Stimulated activated CD8-positive, alpha-beta memory T cell treated with anti-CD3 and anti-CD28 coated beads, Interleukin-2, amount 100 ng/mL, for 1 hour (primary cell): ENCODE data around the gene TUBB.

ENCODE experiments used
- DNase-seq, 2 donors: peaks; one replicate each; pipeline ENCODE4 v3.0.0-alpha.2; 2020; ENCODE audit warnings: low read depth in 2 of 2

Gene TUBB

DNA sequence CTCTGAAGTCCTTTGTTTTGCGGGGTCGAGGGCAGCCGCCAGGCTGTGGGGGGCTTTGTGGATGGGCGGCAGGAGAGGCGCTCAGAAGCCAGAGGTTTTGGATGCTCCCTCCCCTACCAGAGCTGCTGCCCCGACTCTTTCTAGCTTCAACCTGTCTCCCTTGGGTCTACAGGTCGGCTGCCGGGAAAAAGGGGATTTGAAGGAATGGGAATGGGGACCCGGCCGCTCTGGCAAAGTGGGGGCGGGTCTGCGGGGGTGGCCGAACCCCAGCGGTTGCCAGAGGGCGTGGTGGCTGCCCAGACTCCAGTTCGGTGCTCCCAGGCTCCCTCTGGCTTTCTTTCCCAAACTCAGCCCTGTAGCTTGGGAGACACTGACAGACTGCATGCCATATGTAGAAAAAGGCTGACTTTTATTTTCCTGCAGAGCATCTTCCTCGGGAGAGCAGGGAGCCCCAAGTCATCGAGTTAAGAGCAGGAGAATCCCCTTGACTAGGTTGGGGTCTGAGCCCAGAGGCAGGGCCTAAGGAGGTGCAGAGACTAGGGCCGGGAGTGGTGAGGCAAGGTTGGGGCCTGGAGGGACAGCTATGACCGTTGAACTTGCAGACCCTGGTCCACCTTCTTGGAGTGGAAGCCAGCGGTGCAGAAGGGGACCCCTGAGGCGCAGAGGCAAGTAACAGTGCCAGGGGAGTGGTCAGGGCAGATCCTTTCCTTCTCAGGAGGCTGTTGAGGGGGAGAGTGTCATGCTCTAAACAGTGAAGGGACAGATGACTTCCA lies 32.3 kb upstream of the TUBB start:
- no peak for DNase-seq

GRCh38 chr6:30688569-30688968 lies 31.6 kb upstream of the TUBB start:
- no peak for DNase-seq

- DNase-seq = no peak
Measured at GRCh38 chr6:30689022-30689865, 30.9 kb upstream of the TUBB start.

- no peak for DNase-seq
Measured at GRCh38 chr6:30689985-30690384, 30.2 kb upstream of the TUBB start.

GRCh38 chr6:30690403-30691207 lies 29.5 kb upstream of the TUBB start, which contains the start of gene NRM:
Gene NRM (minus strand): TSS chr6:30690984. CDS start chr6:30690974, 10 bp downstream.
- DNase-seq = peak; percentile 44 to 53

DNA sequence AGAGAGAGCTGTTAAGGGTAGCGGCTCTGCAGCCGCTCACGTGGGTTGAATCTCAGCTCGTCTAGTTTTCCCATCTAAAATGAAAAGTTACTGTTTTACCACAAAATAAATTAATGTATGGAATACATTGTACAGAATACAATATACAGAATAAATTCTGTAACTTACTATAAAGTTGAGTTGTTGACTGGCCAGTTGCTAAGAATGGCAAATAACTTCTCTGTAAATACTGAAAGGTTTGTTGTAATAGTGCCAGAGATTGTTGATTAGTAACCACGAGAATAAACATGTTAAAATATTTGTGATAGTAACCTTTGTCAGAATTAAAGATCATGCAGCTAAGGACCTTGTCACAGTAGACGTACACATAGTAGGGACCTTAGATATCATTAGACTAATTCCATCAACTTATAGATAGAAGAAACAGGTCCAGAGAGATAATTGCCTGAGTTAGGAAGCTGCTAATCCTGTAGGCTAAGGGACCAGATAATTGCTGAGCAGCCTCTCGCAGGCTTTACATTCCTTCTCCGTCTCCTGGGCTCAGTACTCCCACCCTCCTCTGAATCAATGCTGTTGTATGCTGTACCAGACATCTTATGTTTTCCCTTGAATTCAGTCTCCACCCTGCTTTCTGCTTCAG lies 28.8 kb upstream of the TUBB start:
- DNase-seq = no peak

DNA sequence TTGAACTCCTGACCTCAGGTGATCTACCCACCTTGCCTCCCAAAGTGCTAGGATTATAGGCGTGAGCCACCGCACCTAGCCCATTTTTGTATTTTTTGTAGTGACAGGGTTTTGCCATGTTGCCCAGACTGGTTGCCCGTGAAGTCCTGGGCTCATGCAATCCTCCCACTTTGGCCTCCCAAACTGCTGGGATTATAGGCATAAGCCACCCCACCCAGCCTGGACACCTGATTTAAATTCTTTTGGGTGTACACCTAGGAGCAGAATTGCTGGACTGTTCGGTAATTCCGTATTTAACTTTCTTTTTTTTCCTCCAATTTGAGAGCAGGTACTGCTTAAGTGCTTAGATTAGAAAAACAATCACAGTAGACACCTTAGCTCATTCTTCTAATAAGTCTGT lies 23.7 kb upstream of the TUBB start:
- no peak for DNase-seq

GRCh38 chr6:30700340-30700739 lies 19.8 kb upstream of the TUBB start:
- DNase-seq = no peak

DNA sequence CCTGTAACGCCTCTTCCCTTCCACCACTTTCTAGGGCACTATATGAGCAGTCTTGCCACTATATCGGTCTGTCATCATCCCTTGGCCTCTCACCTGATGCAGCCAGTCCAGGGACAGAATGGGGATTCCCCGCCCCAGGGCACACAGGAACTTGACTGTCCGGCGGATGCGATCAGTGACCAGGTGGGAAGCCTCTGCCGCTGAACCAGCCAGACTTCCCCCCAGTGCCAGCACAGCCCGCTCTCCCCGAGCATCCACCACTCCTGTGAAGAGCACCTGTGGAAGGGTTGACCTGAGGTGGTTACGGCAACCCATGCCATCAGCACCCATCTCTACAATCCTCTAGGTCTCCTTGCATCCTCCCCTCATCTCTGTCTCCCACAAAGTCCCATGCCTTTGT lies 17.1 kb upstream of the TUBB start:
- no peak for DNase-seq

DNA sequence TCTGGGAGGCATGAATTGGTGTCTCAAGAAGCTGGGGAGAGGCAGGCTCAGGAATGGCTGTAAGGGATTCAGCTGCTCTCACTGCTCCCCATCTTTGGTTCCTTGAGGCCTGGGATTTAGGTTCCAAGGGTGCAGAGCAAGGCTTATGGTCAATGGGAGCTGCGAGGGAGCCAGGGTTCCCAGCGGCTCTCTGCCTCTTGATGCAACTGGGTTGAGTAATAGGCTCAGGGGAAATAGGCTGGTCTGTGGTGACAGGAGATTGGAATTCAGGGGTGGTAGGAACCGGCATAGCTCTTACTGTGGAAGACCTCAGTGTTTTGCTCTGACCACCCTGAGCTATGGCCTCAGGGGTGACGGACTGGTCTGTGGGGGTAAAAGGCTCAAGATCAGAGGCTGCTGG lies 16.3 kb upstream of the TUBB start:
- no peak for DNase-seq

GRCh38 chr6:30705620-30706019 lies 14.5 kb upstream of the TUBB start:
- no peak for DNase-seq

- DNase-seq = no peak
Measured at GRCh38 chr6:30707281-30707850, 12.8 kb upstream of the TUBB start.

- DNase-seq = no peak
Measured at GRCh38 chr6:30709101-30709868, 10.9 kb upstream of the TUBB start.

DNA sequence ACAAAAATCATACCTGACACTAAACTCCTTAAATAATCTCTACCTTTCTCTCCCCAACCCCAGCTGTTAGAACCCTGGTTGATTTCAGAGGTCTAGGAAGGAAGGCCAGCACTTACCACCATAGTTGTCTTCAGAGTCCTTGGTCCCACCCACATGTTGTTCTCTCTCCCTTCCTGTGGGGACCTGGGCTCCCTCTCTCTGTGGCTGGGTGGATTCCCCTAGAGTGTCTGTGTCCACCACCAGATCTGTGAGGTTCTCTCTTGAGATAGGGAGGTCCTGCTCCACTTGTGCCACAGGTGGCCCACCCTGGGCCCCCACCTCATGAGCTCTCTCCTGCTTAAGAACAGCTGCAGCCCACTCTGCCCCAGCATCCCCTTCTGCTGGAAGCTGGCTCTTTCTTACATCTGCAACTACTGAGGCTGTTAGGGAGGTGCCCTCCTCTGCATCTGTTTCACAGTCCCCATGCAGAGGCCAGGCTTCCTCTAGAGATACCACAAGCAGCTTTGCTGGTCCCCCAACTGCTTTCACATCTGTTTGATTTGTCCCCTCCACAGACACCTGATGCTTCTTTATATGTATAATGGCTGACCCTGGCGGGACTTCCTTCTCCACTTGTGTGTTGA lies 8.3 kb upstream of the TUBB start:
- DNase-seq = no peak

DNA sequence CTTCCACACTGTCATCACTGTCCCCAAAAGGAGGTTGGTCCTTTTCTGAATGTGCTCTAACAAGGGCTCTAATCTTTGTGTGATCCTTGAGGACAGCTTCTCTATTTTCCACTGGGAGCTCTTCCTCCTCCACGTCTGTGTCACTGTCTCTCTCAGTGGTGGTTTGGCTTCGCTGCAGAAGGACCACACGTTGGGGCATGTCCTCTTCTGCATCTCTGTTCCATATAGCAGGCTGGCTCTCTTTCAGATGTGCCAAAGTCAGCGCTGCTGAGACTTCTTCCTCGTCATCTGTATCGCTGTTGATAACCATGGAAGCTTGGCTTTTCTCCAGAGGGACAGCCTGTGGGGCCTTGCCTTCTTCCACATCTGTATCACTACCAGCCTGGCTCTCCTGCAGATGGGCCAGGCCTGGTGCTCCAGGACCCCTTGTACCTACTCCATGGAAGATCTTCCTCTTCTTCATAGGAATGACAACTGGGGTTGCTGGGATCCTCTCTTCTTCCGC lies 7.7 kb upstream of the TUBB start:
- no peak for DNase-seq

DNA sequence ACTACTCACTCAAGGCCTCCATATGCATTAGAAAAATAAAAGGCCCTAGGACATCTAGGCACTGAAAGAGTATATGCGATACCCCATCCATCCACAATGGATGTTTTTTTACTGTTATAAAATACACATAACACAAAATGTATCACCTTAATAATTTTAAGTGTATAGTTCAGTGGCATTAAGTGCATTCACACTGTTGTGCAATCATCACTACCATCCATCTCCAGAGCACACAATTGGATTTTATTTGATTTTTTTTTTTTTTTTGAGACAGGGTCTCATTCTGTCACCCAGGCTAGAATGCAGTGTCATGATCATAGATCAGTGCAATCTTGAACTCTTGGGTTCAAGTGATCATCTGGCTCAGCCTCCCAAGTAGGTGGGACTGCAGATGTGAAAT lies 5.9 kb upstream of the TUBB start:
- no peak for DNase-seq

DNA sequence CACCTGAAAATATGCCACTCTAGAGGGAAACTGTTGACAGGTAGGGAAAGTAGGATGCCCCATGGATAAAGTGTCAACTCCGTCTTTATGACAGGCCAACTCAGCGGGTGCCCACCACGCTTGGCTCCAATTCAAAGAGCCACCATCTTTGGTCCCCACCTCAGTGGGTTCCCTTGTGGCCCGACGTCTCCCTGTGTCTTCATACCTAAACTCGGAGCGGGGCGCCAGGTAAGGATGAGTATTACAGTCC lies 3.3 kb upstream of the TUBB start:
- DNase-seq = no peak

DNA sequence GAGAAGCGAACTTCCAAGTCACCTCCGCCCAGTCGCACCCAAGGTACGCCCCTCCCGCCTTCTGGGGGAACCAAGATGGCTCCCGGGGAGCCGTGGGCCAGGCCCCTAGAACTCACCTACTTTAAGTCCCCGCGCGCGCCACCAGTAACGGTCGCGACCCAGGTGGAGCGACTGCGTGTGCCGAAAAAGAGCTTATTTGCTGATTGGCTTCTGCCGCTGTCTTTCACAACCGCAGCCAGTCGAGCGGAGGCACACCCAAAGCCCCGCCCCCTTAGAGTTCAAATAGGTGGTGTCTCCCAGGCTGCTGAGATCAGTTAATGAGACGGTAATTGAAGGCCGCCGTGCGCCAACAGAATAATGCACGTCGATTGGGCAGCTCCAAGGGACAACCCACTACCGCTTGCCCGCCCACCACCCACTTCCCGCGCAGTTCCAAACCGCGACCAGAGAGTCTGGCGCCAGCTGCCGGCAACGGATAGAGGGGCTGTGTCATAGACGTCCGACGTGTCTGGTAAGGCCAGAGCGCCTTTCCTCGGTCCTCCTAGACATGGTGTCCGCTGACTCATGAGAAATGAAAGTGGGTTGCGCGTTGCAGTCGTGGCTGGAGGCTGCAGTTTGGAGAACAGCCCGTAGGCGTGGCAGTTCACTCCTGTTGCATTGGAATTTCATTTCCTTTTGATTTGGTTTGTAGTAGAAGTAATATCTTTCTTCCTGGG lies 2.9 kb upstream of the TUBB start, which contains the start of gene MDC1:
TSS of gene MDC1 (minus strand) at position 153 of the 716 bp plus-strand sequence. CDS start 2,106 bp downstream, outside the sequence.
- peak; percentile 97 to 98 for DNase-seq
